H54 (cell line): ENCODE results near the gene CRIM1.

Experiments
- DNase-seq: peaks from one replicate; pipeline ENCODE4 v3.0.0; 2011; ENCODE audit warnings: low spot score, mixed read lengths; ENCODE audit not compliant: insufficient read length
- FAIRE-seq: peaks from 3 replicates; lab custom pipeline; 2011; peaks lifted over from hg19 to GRCh38; lab: Jason Lieb, UNC
- POLR2A ChIP-seq: IDR thresholded peaks from 2 replicates; pipeline ENCODE4 v1.6.1; 2011; ENCODE audit warnings: low read depth, mild to moderate bottlenecking, low read length

CRIM1 gene

GRCh38 chr2:36336321-36336720 is 19.3 kb upstream of the CRIM1 start:
- TF ChIP-seq POLR2A = no peak
- FAIRE-seq (no peak), DNase-seq (no peak)

- TF ChIP-seq POLR2A = no peak
- no peak for FAIRE-seq
- no peak for DNase-seq
These were observed 18.2 kb upstream of the CRIM1 start for GRCh38 chr2:36337354-36337753.

- DNase-seq = no peak
- TF ChIP-seq POLR2A = no peak
- peak; percentile 73 for FAIRE-seq
These were observed 17.3 kb upstream of the CRIM1 start for GRCh38 chr2:36338124-36338826.

GRCh38 chr2:36338827-36339145 is 16.8 kb upstream of the CRIM1 start:
- TF ChIP-seq POLR2A = no peak
- no peak for DNase-seq
- FAIRE-seq = no peak

- TF ChIP-seq POLR2A = no peak
- peak; percentile 78 for FAIRE-seq
These were observed 15.9 kb upstream of the CRIM1 start for GRCh38 chr2:36339607-36340218.

GRCh38 chr2:36343606-36344005 is 12.0 kb upstream of the CRIM1 start:
- no peak for DNase-seq
- no peak for FAIRE-seq
- no peak for TF ChIP-seq POLR2A

More at GRCh38 chr2:36339607-36340218, 15.9 kb upstream of the CRIM1 start:
- DNase-seq = no peak

GRCh38 chr2:36348721-36349120 is 6.9 kb upstream of the CRIM1 start:
- DNase-seq = no peak
- no peak for FAIRE-seq
- no peak for TF ChIP-seq POLR2A

GRCh38 chr2:36351291-36351690 is 4.3 kb upstream of the CRIM1 start:
- FAIRE-seq = no peak
- TF ChIP-seq POLR2A = no peak
- no peak for DNase-seq

- FAIRE-seq (peak; percentile 30), DNase-seq (no peak)
- no peak for TF ChIP-seq POLR2A
These were observed 3.7 kb upstream of the CRIM1 start for GRCh38 chr2:36351736-36352349.

- DNase-seq (no peak), FAIRE-seq (peak; percentile 81)
- TF ChIP-seq POLR2A = no peak
These were observed 2.9 kb upstream of the CRIM1 start for GRCh38 chr2:36352701-36353100.

GRCh38 chr2:36354811-36355150 is 797 bp upstream of the CRIM1 start:
- TF ChIP-seq POLR2A = no peak
- FAIRE-seq = no peak
- no peak for DNase-seq

- FAIRE-seq = no peak
- no peak for DNase-seq
- TF ChIP-seq POLR2A = no peak
These were observed 316 bp downstream of the CRIM1 start for GRCh38 chr2:36355890-36356297.

- no peak for FAIRE-seq
- TF ChIP-seq POLR2A = 0 out of 2 replicates have a peak, but pooled peaks have one; percentile 6
- DNase-seq = no peak
These were observed 866 bp downstream of the CRIM1 start for GRCh38 chr2:36356298-36356989.

GRCh38 chr2:36356990-36357846 is 1.6 kb downstream of the CRIM1 start:
- FAIRE-seq = no peak
- DNase-seq = no peak
- no peak; the same call in 1 of the 2 replicates for TF ChIP-seq POLR2A
